C4-2B (cell line): ENCODE data around the gene SFTPA2.
"Not testable (repeated sequence)": the region's sequence is repeated elsewhere in the genome, so short reads cannot be mapped to it uniquely, and the experiment has no call there.

Experiments
- H3K27ac ChIP-seq: fragments of 450-650 bp; 2 replicates; pipeline ENCODE4 v1.5.1; 2017
- CTCF ChIP-seq: fragments of 450-650 bp; conservative IDR thresholded peaks from 2 replicates; pipeline ENCODE4 v1.5.1; 2017; ENCODE audit warnings: mild to moderate bottlenecking
- ZFX ChIP-seq: fragments of 450-650 bp; IDR thresholded peaks from 2 replicates; pipeline ENCODE4 v1.6.1; 2017

Gene SFTPA2

GRCh38 chr10:79521751-79522150, 38.5 kb downstream of the SFTPA2 start:
- H3K27ac ChIP-seq = not testable (repeated sequence)

GRCh38 chr10:79517567-79517966, 42.6 kb downstream of the SFTPA2 start:
- H3K27ac ChIP-seq = not testable (repeated sequence)

- not testable (repeated sequence) for H3K27ac ChIP-seq
Measured at GRCh38 chr10:79516532-79517205, 43.5 kb downstream of the SFTPA2 start.

GRCh38 chr10:79511891-79512583, 48.2 kb downstream of the SFTPA2 start, which contains the start of gene EIF5AL1:
Gene EIF5AL1 (plus strand): TSS chr10:79512533. CDS start chr10:79512650, 117 bp downstream.
- H3K27ac ChIP-seq = not testable (repeated sequence)

GRCh38 chr10:79509934-79510508, 50.2 kb downstream of the SFTPA2 start:
- H3K27ac ChIP-seq = not testable (repeated sequence)

GRCh38 chr10:79509306-79509933, 50.8 kb downstream of the SFTPA2 start:
- not testable (repeated sequence) for H3K27ac ChIP-seq

- not testable (repeated sequence) for H3K27ac ChIP-seq
Measured at GRCh38 chr10:79508245-79508644, 52.0 kb downstream of the SFTPA2 start.

GRCh38 chr10:79507440-79508167, 52.6 kb downstream of the SFTPA2 start:
- no peak for TF ChIP-seq CTCF
- TF ChIP-seq ZFX = no peak
- H3K27ac ChIP-seq = no peak overlapping the region
